GM12878 (cell line): ENCODE measurements around the gene CTSF. TPM values are rescaled to one million over a fixed set of nuclear protein-coding genes. Genes with fewer than 3 reads are reported as not detected.

Source experiments
- CBFB ChIP-seq: IDR thresholded peaks from 2 replicates; pipeline ENCODE4 v1.6.1; 2016; ENCODE audit warnings: antibody characterized with exemption, low read depth
- EGR1 ChIP-seq, 2 experiments: IDR thresholded peaks; 1 replicate in 1 of 2; 2 replicates in 1 of 2; pipeline ENCODE4 v1.6.1; 2011 to 2012; ENCODE audit warnings: low read depth in 2 of 2, low read length in 2 of 2, borderline replicate concordance in 1 of 2, mild to moderate bottlenecking in 1 of 2, moderate library complexity in 1 of 2
- KAT2A ChIP-seq: conservative IDR thresholded peaks from 2 replicates; pipeline ENCODE4 v1.6.1; 2011; ENCODE audit warnings: low read depth, low read length; ENCODE audit not compliant: control insufficient read depth
- PAX5 ChIP-seq: IDR thresholded peaks from 2 replicates; pipeline ENCODE4 v1.6.1; 2011; ENCODE audit warnings: low read depth, low read length, borderline replicate concordance
- SIX5 ChIP-seq: IDR thresholded peaks from 2 replicates; pipeline ENCODE4 v1.6.1; 2011; ENCODE audit warnings: mild to moderate bottlenecking, low read depth, low read length, moderate library complexity; ENCODE audit not compliant: severe bottlenecking
- SMAD5 ChIP-seq: IDR thresholded peaks from 2 replicates; pipeline ENCODE4 v1.6.1; 2016; ENCODE audit warnings: antibody characterized with exemption, low read depth
- ZNF217 ChIP-seq: fragments of 450-650 bp; IDR thresholded peaks from 2 replicates; pipeline ENCODE4 v1.6.1; 2017; ENCODE audit warnings: antibody characterized with exemption, mild to moderate bottlenecking
- ZZZ3 ChIP-seq: IDR thresholded peaks from 2 replicates; pipeline ENCODE4 v1.6.1; 2011; ENCODE audit warnings: low read depth; ENCODE audit not compliant: control insufficient read depth, insufficient read length
- polyA plus RNA-seq, 11 experiments: library from polyadenylated mRNA; depleted of rRNA in 4 of 11; unstranded in 6 of 11; stranded (reverse) in 5 of 11; fragments of >200 nt; fragmentation: Nextera tagmentation in 4 of 11; fragmentation: Illumina TruSeq in 1 of 11; extraction: Ambion mirVana in 4 of 11; extraction: Trizol in 1 of 11; gene quantifications; 1 replicate in 1 of 11; 2 replicates in 10 of 11; pipeline versions ENCODE4 v1.2.1 to v1.2.3, GENCODE V29; 2011 to 2016; ENCODE audit warnings: inconsistent platforms in 2 of 11, missing spikeins in 2 of 11, low read depth in 1 of 11
- total RNA-seq, 4 experiments: library from RNA; depleted of rRNA in 3 of 4; stranded (reverse); fragments of >200 nt in 3 of 4; fragmentation: Illumina TruSeq in 1 of 4; extraction: Trizol in 1 of 4; gene quantifications; 2 replicates each; pipeline versions ENCODE4 v1.2.1 to v1.2.3, GENCODE V29; 2013 to 2021
- TF ChIP-seq, protein P1 (sequence below): IDR thresholded peaks from 2 replicates; pipeline ENCODE4 v1.6.1; 2011; ENCODE audit warnings: borderline replicate concordance, low read depth, mild to moderate bottlenecking, moderate library complexity, low read length; ENCODE audit not compliant: insufficient read depth, poor library complexity, severe bottlenecking
- TF ChIP-seq, protein P2 (sequence below): fragments of 450-650 bp; formaldehyde crosslinking; IDR thresholded peaks from 2 replicates; pipeline ENCODE4 v1.4.0; 2020; ENCODE audit warnings: mild to moderate bottlenecking, moderate library complexity
- TF ChIP-seq, protein P3 (sequence below): fragments of 450-650 bp; IDR thresholded peaks from 2 replicates; pipeline ENCODE4 v1.6.1; 2017; ENCODE audit warnings: mild to moderate bottlenecking, moderate library complexity

The CTSF gene
- total and polyA plus RNA-seq, 10 of the 15 experiments (the other 5 are each of a cell fraction or from before 2014, with no cell fraction given), result 0.11 to 0.41 (median 0.26) TPM; not detected in 4

DNA sequence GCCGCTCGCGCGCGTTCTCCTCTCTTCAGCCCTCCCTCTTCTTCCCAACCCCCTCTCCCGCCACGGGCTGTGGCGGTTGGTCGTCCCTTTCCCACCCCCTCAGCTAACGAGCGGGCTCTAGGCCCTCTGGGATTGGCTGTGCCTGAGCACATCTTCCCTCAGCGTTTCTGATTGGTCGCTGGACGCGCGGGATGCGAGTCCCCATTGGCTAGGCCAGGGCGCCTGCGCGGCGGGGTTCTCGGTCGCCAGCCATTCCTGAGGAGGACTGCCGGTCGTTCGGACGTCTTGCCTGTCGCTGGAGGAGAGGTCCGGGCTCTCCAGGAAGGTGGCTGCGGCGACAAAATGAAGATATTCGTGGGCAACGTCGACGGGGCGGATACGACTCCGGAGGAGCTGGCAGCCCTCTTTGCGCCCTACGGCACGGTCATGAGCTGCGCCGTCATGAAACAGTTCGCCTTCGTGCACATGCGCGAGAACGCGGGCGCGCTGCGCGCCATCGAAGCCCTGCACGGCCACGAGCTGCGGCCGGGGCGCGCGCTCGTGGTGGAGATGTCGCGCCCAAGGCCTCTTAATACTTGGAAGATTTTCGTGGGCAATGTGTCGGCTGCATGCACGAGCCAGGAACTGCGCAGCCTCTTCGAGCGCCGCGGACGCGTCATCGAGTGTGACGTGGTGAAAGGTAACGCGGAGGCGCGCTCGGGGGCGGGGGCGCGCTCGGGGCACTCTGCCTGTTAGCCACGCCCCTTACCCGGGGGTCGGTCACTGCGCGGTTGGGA, 48.2 kb upstream of the CTSF start, which contains the start of gene RBM14 (continued):
- TF ChIP-seq, protein P1, sequence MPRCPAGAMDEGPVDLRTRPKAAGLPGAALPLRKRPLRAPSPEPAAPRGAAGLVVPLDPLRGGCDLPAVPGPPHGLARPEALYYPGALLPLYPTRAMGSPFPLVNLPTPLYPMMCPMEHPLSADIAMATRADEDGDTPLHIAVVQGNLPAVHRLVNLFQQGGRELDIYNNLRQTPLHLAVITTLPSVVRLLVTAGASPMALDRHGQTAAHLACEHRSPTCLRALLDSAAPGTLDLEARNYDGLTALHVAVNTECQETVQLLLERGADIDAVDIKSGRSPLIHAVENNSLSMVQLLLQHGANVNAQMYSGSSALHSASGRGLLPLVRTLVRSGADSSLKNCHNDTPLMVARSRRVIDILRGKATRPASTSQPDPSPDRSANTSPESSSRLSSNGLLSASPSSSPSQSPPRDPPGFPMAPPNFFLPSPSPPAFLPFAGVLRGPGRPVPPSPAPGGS, result no peak
- TF ChIP-seq SIX5 (no peak), EGR1 (IDR thresholded peaks at IDR 0.05; ENCODE audit: borderline replicate concordance in 1 of 2, low read depth in 2 of 2, low read length in 2 of 2) (peak in 1 of 2 experiments; percentile 60; a peak in 2 of 3 replicates), ZZZ3 (no peak), SMAD5 (peak; percentile 98), PAX5 (no peak), CBFB (peak; percentile 94), ZNF217 (no peak), KAT2A (no peak)
- TF ChIP-seq, protein P2, sequence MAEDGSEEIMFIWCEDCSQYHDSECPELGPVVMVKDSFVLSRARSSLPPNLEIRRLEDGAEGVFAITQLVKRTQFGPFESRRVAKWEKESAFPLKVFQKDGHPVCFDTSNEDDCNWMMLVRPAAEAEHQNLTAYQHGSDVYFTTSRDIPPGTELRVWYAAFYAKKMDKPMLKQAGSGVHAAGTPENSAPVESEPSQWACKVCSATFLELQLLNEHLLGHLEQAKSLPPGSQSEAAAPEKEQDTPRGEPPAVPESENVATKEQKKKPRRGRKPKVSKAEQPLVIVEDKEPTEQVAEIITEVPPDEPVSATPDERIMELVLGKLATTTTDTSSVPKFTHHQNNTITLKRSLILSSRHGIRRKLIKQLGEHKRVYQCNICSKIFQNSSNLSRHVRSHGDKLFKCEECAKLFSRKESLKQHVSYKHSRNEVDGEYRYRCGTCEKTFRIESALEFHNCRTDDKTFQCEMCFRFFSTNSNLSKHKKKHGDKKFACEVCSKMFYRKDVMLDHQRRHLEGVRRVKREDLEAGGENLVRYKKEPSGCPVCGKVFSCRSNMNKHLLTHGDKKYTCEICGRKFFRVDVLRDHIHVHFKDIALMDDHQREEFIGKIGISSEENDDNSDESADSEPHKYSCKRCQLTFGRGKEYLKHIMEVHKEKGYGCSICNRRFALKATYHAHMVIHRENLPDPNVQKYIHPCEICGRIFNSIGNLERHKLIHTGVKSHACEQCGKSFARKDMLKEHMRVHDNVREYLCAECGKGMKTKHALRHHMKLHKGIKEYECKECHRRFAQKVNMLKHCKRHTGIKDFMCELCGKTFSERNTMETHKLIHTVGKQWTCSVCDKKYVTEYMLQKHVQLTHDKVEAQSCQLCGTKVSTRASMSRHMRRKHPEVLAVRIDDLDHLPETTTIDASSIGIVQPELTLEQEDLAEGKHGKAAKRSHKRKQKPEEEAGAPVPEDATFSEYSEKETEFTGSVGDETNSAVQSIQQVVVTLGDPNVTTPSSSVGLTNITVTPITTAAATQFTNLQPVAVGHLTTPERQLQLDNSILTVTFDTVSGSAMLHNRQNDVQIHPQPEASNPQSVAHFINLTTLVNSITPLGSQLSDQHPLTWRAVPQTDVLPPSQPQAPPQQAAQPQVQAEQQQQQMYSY (CRISPR knock-in tag), result peak; percentile 68; the same call in 1 of the 2 replicates
- TF ChIP-seq, protein P3, sequence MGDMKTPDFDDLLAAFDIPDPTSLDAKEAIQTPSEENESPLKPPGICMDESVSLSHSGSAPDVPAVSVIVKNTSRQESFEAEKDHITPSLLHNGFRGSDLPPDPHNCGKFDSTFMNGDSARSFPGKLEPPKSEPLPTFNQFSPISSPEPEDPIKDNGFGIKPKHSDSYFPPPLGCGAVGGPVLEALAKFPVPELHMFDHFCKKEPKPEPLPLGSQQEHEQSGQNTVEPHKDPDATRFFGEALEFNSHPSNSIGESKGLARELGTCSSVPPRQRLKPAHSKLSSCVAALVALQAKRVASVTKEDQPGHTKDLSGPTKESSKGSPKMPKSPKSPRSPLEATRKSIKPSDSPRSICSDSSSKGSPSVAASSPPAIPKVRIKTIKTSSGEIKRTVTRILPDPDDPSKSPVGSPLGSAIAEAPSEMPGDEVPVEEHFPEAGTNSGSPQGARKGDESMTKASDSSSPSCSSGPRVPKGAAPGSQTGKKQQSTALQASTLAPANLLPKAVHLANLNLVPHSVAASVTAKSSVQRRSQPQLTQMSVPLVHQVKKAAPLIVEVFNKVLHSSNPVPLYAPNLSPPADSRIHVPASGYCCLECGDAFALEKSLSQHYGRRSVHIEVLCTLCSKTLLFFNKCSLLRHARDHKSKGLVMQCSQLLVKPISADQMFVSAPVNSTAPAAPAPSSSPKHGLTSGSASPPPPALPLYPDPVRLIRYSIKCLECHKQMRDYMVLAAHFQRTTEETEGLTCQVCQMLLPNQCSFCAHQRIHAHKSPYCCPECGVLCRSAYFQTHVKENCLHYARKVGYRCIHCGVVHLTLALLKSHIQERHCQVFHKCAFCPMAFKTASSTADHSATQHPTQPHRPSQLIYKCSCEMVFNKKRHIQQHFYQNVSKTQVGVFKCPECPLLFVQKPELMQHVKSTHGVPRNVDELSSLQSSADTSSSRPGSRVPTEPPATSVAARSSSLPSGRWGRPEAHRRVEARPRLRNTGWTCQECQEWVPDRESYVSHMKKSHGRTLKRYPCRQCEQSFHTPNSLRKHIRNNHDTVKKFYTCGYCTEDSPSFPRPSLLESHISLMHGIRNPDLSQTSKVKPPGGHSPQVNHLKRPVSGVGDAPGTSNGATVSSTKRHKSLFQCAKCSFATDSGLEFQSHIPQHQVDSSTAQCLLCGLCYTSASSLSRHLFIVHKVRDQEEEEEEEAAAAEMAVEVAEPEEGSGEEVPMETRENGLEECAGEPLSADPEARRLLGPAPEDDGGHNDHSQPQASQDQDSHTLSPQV, result no peak
